C4-2B (cell line): ENCODE results near the gene BIN2.

ENCODE experiments used
- H3K27ac ChIP-seq: fragments of 450-650 bp; 2 replicates; pipeline ENCODE4 v1.5.1; 2017
- CTCF ChIP-seq: fragments of 450-650 bp; conservative IDR thresholded peaks from 2 replicates; pipeline ENCODE4 v1.5.1; 2017; ENCODE audit warnings: mild to moderate bottlenecking
- ZFX ChIP-seq: fragments of 450-650 bp; IDR thresholded peaks from 2 replicates; pipeline ENCODE4 v1.6.1; 2017

Gene BIN2

DNA sequence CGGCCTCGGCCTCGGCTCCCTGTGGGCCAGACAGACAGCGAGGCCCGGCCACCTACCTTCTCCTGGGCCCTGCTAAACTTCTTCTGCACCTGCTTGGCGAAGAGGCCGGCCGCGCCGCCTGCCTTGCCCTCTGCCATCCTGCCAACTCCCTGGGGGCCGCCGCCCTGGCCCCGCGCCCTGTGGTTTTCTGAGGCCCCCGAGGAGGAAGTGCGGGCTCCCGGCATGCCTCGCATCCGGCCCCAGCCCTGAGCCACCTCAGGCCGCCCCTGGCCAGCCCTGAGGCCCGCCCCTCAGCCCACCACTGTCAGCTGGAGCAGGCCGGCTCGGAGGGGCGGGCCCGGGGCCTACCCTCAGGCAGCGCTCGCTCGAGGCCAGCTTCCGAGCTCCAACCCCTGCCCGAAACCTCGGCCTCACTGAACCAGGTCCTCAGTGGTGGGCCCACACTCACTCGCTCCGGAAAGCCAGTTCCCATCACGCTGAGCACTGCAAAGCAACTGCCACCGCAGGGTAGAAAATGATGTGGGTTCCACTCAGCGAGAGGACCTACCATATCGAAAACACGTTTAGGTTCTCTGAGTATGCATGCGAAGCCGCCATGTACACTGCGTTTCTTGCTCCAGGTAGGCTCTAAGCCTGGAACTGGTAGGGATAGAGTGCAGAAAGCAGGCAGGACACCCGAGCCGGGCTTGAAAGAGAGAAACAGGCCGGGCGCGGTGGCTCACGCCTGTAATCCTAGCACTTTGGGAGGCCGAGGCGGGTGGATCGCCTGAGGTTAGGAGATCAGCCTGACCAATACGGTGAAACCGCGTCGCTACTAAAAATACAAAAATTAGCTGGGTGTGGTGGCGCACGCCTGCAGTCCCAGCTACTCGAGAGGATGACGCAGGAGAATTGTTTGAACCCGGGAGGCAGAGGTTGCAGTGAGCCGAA is at the start of gene BIN2:
TSS of gene BIN2 (minus strand) at position 209 of the 930 bp plus-strand sequence. CDS start at position 137, 72 bp downstream.
- H3K27ac ChIP-seq = no peak within 1 kb of the TSS
- no peak for TF ChIP-seq CTCF
- TF ChIP-seq ZFX = no peak

DNA sequence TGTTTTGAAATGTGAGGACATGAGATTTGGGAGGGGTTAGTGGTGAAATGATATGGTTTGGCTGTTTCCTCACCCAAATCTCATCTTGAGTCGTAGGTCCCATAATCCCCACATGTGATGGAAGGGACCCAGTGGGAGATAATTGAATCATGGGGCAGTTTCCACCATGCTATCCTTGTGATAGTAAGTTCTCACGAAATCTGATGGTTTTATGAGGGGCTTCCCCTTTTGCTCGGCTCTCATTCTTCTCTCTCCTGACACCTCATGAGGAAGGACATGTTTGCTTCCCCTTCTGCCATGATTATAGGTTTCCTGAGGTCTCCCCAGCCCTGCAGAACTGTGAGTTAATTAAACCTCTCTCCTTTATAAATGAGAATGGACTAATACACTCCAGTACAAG is 49.2 kb upstream of the BIN2 start:
- no peak for TF ChIP-seq ZFX
- TF ChIP-seq CTCF = no peak
- no peak overlapping the region for H3K27ac ChIP-seq

DNA sequence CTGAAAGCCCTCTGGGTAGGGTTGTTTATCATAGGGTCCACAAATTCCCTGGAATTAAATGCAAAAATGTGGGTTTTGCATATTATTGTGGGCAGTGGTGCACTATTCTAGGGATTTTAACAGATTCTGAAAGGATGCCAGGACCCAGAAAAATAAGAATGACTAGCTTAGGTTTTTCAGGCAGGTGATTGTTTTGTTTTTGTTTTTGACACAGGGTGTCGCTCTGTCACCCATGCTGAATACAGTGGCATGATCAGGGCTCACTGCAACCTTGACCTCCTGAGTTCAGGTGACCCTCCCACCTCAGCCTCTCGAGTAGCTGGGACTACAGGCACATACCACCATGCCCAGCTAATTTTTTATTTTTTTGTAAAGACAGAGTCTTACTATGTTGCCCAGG is 48.0 kb upstream of the BIN2 start:
- no peak overlapping the region for H3K27ac ChIP-seq
- TF ChIP-seq CTCF (no peak), ZFX (no peak)

DNA sequence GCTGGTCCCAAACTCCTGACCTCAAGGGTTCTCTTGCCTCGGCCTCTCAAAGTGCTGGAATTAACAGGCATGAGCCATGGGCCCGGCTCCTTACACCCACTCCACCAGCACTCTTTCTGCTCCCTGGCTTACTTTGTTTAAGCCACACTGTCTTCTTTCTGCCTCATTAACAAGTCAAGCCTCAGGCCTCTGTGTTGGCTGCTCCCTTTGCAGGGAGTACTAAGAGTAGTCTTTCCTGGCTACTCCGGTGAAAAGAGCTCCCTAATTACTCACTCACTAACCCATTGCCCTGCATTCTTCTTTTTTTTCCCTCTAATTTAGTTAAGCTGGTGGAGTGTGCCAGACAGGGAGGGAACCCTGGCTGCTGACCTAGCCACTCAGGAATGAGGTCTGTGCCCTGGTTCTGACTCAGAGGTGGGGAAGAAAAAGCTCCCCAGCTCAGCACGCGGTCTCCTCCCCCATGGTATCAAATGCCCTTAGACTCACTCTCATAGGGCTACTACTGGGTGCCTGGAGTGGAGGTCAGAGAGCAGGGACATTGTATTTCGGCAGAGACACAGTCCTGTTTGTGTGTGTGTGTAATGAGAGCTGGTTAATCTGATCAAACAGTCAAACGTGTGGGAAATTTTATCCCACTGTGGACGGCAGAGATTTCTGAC is 47.5 kb upstream of the BIN2 start:
- H3K27ac ChIP-seq = no peak overlapping the region
- TF ChIP-seq CTCF (no peak), ZFX (no peak)

- TF ChIP-seq ZFX = no peak
- TF ChIP-seq CTCF = no peak
Observed at GRCh38 chr12:51370667-51371066, 46.7 kb upstream of the BIN2 start.

GRCh38 chr12:51369581-51369980 is 45.6 kb upstream of the BIN2 start:
- H3K27ac ChIP-seq = no peak overlapping the region
- no peak for TF ChIP-seq ZFX
- TF ChIP-seq CTCF = no peak

More at GRCh38 chr12:51370667-51371066, 46.7 kb upstream of the BIN2 start:
- H3K27ac ChIP-seq = no peak overlapping the region
